ENCODE measurements around the gene SURF1.

GRCh38 chr9:133393399-133393798, 37.1 kb upstream of the SURF1 start:
- no peak for TF ChIP-seq POLR2A (IDR thresholded peaks at IDR 0.05)
- no peak for TF ChIP-seq CTCF (IDR thresholded peaks at IDR 0.05)

Measured in tibial nerve (tissue), 3 donors.